PC-9 (cell line): ENCODE measurements around the gene DCN. TPM values are rescaled to one million over a fixed set of nuclear protein-coding genes. Genes with fewer than 3 reads are reported as not detected.
A peak's percentile ranks its signal among the peaks of the same experiment; 100 is the strongest.

Experiments used
- BruUV-seq: library from RNA; stranded (reverse); fragments of 400-500 nt; replicated peaks from 2 replicates; lab custom pipeline; 2021; lab: Mats Ljungman, UMichigan
- CTCF ChIA-PET: fragments of 300-600 bp; sonication (Branson Sonifier 250); formaldehyde crosslinking; loops from one replicate; lab custom pipeline; 2022; ENCODE audit warnings: antibody characterized with exemption; lab: Charles Lee
- POLR2A ChIA-PET: fragments of 300-600 bp; sonication (Branson Sonifier 250); formaldehyde crosslinking; loops from one replicate; lab custom pipeline; 2022; ENCODE audit warnings: antibody characterized with exemption; ENCODE audit not compliant: unreplicated experiment; lab: Charles Lee
- DNase-seq, 2 experiments: peaks; one replicate each; pipeline versions ENCODE4 v3.0.0 to v3.0.0-alpha.2; 2015 to 2022; ENCODE audit warnings: mixed read lengths in 1 of 2
- H2AFZ ChIP-seq: fragments of 200-600 bp; sonication (generic); 2 replicates; pipeline ENCODE4 v1.8.1; 2017; ENCODE audit warnings: antibody characterized with exemption
- H3F3A ChIP-seq: fragments of 200-600 bp; sonication (generic); 2 replicates; pipeline ENCODE4 v1.8.1; 2017; ENCODE audit warnings: antibody characterized with exemption, mild to moderate bottlenecking, low read depth; ENCODE audit not compliant: insufficient read depth
- H3K27ac ChIP-seq: fragments of 200-600 bp; sonication (generic); 2 replicates; pipeline ENCODE4 v1.6.1; 2016; ENCODE audit warnings: mixed run types
- H3K27me3 ChIP-seq: fragments of 200-600 bp; sonication (generic); 2 replicates; pipeline ENCODE4 v1.6.1; 2016; ENCODE audit warnings: low read depth, mixed run types; ENCODE audit not compliant: insufficient read depth
- H3K36me3 ChIP-seq: fragments of 200-600 bp; sonication (generic); 2 replicates; pipeline ENCODE4 v1.6.1; 2016; ENCODE audit warnings: low read depth, mixed run types
- H3K4me1 ChIP-seq: fragments of 200-600 bp; sonication (generic); replicated peaks from 2 replicates; pipeline ENCODE4 v1.6.1; 2016; ENCODE audit warnings: mixed run types; ENCODE audit not compliant: insufficient read depth
- H3K4me2 ChIP-seq: fragments of 200-600 bp; sonication (generic); 2 replicates; pipeline ENCODE4 v1.6.1; 2017; ENCODE audit warnings: mixed run types
- H3K4me3 ChIP-seq: fragments of 200-600 bp; sonication (generic); 2 replicates; pipeline ENCODE4 v1.6.1; 2016; ENCODE audit warnings: mixed run types
- H3K79me2 ChIP-seq: fragments of 200-600 bp; sonication (generic); 2 replicates; pipeline ENCODE4 v1.6.1; 2017; ENCODE audit warnings: low read depth, mixed run types
- H3K9me2 ChIP-seq: fragments of 200-600 bp; sonication (generic); 2 replicates; pipeline ENCODE4 v1.8.1; 2017; ENCODE audit warnings: mild to moderate bottlenecking; ENCODE audit not compliant: insufficient read depth
- H3K9me3 ChIP-seq: fragments of 200-600 bp; sonication (generic); 2 replicates; pipeline ENCODE4 v1.8.1; 2016; ENCODE audit warnings: low read depth; ENCODE audit not compliant: insufficient read depth
- H4K20me1 ChIP-seq: fragments of 200-600 bp; sonication (generic); 2 replicates; pipeline ENCODE4 v1.8.1; 2017; ENCODE audit not compliant: insufficient read depth
- EZH2 ChIP-seq: fragments of 200-600 bp; sonication (generic); IDR thresholded peaks from 2 replicates; pipeline ENCODE4 v1.8.0; 2017; ENCODE audit warnings: antibody characterized with exemption, low read depth
- intact Hi-C: fragments of 100-400 bp; cut with micrococcal nuclease; formaldehyde crosslinking; loops from one replicate; pipeline ENCODE4 v1.10.0; 2022; ENCODE audit not compliant: unreplicated experiment
- total RNA-seq: library from RNA; stranded (reverse); gene quantifications from 2 replicates; pipeline ENCODE4 v1.2.3, GENCODE V29; 2021
- TF ChIP-seq, protein P1 (sequence below): fragments of 200-600 bp; sonication (generic); conservative IDR thresholded peaks from 2 replicates; pipeline ENCODE4 v1.6.1; 2017; ENCODE audit warnings: mixed run types, antibody characterized with exemption, mild to moderate bottlenecking, moderate library complexity

The DCN gene
- total RNA-seq, 1 experiment from 2014 or later, result not detected

GRCh38 chr12:91099836-91100235 lies 82.8 kb downstream of the DCN start:
- intact Hi-C loops, result loop anchor here (10.0 kb wide), 2 partner anchors 225 to 255 kb away; no protein-coding TSS in a partner anchor
- CTCF ChIA-PET, result interaction anchor here (0.7 kb wide), 1 partner anchor 121 kb away, joined by 7 read pairs; no protein-coding TSS in a partner anchor
- Histone ChIP-seq H3K9me2 (no peaks in the 10 kb centered on the region), H3K4me3 (no peak overlapping the region), H3K79me2 (no peaks in the 10 kb centered on the region), H2AFZ (no peak overlapping the region), H4K20me1 (no peaks in the 10 kb centered on the region), H3K27ac (peak overlapping the region; percentile 79), H3K4me2 (peak overlapping the region; percentile 75), H3K4me1 (peaks cover 25% of the 10 kb centered on the region), H3K9me3 (peaks cover 7% of the 10 kb centered on the region; the same call in 1 of the 2 replicates), H3K36me3 (no peaks in the 10 kb centered on the region), H3K27me3 (no peaks in the 10 kb centered on the region), H3F3A (no peaks in the 10 kb centered on the region; the same call in 1 of the 2 replicates)
- no TSS peak for BruUV-seq
- POLR2A ChIA-PET, result no interaction called here
- no peak for TF ChIP-seq EZH2
- TF ChIP-seq, protein P1, sequence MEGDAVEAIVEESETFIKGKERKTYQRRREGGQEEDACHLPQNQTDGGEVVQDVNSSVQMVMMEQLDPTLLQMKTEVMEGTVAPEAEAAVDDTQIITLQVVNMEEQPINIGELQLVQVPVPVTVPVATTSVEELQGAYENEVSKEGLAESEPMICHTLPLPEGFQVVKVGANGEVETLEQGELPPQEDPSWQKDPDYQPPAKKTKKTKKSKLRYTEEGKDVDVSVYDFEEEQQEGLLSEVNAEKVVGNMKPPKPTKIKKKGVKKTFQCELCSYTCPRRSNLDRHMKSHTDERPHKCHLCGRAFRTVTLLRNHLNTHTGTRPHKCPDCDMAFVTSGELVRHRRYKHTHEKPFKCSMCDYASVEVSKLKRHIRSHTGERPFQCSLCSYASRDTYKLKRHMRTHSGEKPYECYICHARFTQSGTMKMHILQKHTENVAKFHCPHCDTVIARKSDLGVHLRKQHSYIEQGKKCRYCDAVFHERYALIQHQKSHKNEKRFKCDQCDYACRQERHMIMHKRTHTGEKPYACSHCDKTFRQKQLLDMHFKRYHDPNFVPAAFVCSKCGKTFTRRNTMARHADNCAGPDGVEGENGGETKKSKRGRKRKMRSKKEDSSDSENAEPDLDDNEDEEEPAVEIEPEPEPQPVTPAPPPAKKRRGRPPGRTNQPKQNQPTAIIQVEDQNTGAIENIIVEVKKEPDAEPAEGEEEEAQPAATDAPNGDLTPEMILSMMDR, result no peak
- DNase-seq, result no peak

DNA sequence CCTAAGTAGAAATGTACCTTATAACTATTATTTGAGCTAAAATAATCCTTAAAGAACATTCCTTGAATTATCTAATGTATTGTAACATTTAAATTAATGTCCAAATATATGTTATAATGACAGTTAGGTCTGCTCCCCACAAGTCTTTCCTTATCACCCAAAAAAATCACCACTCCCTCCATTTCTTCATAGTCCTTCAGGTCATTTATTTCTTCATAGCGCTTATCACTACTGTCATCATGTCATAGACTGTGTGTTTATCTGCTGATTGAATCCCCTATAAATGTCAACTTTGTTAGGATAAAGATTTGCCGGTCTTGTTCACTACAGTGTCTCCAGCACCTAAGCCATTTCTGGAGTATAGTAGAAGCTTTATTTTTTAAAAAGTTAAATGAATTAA lies 83.3 kb downstream of the DCN start:
- Histone ChIP-seq H3F3A (no peaks in the 10 kb centered on the region; the same call in 1 of the 2 replicates), H3K4me3 (peak overlapping the region; percentile 25; the same call in 1 of the 2 replicates), H3K27ac (peak overlapping the region; percentile 79), H3K36me3 (no peaks in the 10 kb centered on the region), H3K27me3 (no peaks in the 10 kb centered on the region), H3K79me2 (no peaks in the 10 kb centered on the region), H3K9me2 (no peaks in the 10 kb centered on the region), H4K20me1 (no peaks in the 10 kb centered on the region), H2AFZ (no peak overlapping the region), H3K4me2 (peak overlapping the region; percentile 75), H3K9me3 (peaks cover 7% of the 10 kb centered on the region), H3K4me1 (peaks cover 25% of the 10 kb centered on the region)
- ChIA-PET CTCF (interaction anchor here (0.7 kb wide), 1 partner anchor 121 kb away, joined by 7 read pairs; no protein-coding TSS in a partner anchor), POLR2A (no interaction called here)
- DNase-seq, result peak in 1 of 2 experiments; percentile 63
- intact Hi-C loops, result no loop called here
- no TSS peak for BruUV-seq
- TF ChIP-seq, protein P1, result no peak
- no peak for TF ChIP-seq EZH2

- Histone ChIP-seq H3K27me3 (no peaks in the 10 kb centered on the region), H4K20me1 (no peaks in the 10 kb centered on the region), H3K4me1 (peaks cover 25% of the 10 kb centered on the region), H2AFZ (no peak overlapping the region), H3K9me3 (peaks cover 7% of the 10 kb centered on the region), H3K79me2 (no peaks in the 10 kb centered on the region), H3K9me2 (no peaks in the 10 kb centered on the region), H3F3A (no peaks in the 10 kb centered on the region; the same call in 1 of the 2 replicates), H3K36me3 (no peaks in the 10 kb centered on the region), H3K4me2 (peak overlapping the region; percentile 75), H3K27ac (peak overlapping the region; percentile 79), H3K4me3 (peak overlapping the region; percentile 25; the same call in 1 of the 2 replicates)
- ChIA-PET CTCF (no interaction called here), POLR2A (no interaction called here)
- intact Hi-C loops, result no loop called here
- no TSS peak for BruUV-seq
- DNase-seq, result peak; percentile 34 to 80
- TF ChIP-seq EZH2, result no peak
- TF ChIP-seq, protein P1, result no peak
These were observed 83.7 kb downstream of the DCN start for GRCh38 chr12:91098941-91099340.
